ENCODE measurements around the gene FLOT1. TPM values are rescaled to one million over a fixed set of nuclear protein-coding genes. Genes with fewer than 3 reads are reported as not detected.

The FLOT1 gene
- total and polyA plus RNA-seq, 9 of the 15 experiments (the other 6 are each of a cell fraction or from before 2014, with no cell fraction given): 11.7 to 149 (median 118) TPM

DNA sequence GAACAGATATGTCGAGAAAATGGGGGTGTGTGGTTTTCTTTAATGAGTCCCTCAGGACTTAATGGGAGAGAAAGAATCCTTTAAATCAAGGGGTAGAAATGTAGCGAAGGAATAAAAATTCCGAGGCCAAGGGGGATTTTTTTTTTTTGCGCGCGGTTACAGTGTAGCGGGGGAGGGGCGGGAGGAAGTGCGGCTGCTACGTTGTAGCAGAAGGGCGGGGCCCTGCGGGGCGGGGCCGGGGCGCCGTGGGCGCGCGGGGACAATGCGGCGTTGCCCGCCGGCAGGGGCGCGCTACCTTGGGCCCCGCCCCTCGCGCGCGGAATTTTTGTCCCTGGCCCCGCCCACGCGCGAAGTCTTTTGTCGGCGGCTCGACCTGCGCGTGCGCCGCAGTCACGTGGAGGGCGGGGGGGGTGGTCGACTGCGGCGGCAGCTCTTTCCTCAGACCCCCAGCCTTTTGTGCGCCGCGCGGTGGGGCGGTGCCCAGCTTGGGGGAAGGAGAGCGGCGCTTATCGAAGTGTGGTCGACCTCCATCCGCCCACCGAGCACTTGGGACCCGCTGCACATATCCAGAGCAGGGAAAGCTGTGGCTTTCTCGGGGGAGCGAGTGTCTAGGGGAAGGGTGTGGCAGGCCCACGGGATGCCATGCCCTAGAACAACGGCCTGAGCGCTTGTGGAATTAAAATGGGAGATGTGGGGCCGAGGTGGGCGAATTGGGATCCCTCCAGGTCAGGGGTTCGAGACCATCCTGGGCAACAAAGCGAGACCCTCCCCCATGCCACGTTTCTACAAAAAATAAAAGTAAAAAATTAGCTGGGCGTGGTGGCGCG, 21.1 kb downstream of the FLOT1 start (continued):
- TF ChIP-seq ZBTB34 (CRISPR knock-in tag; IDR thresholded peaks at IDR 0.05) (no peak), ZNF583 (CRISPR knock-in tag; IDR thresholded peaks at IDR 0.05) (peak; percentile 82), AFF1 (IDR thresholded peaks at IDR 0.05; ENCODE audit: low read depth in 1 of 2, partially characterized antibody in 2 of 2) (peak; percentile 40 to 69), MCM7 (IDR thresholded peaks at IDR 0.05) (no peak), ZC3H8 (IDR thresholded peaks at IDR 0.05) (no peak), E2F3 (CRISPR knock-in tag; IDR thresholded peaks at IDR 0.05) (0 out of 2 replicates have a peak, but pooled peaks have one; percentile 61), E2F5 (CRISPR knock-in tag; IDR thresholded peaks at IDR 0.05) (peak; percentile 68; the same call in 1 of the 2 replicates), MEF2A (IDR thresholded peaks at IDR 0.05; ENCODE audit: control insufficient read depth, low read depth, low read length) (no peak), WHSC1 (IDR thresholded peaks at IDR 0.05; ENCODE audit: low read length) (no peak), TOE1 (IDR thresholded peaks at IDR 0.05; ENCODE audit: borderline replicate concordance) (peak; percentile 71), TOE1 (CRISPR knock-in tag; IDR thresholded peaks at IDR 0.05; ENCODE audit: borderline replicate concordance, low read depth) (peak; percentile 68; the same call in 1 of the 2 replicates), RBM34 (IDR thresholded peaks at IDR 0.05; ENCODE audit: borderline replicate concordance, insufficient read depth, low read length) (no peak), PML (IDR thresholded peaks at IDR 0.05; ENCODE audit: low read length) (peak; percentile 75), NELFE (IDR thresholded peaks at IDR 0.05; ENCODE audit: insufficient read depth, insufficient read length) (no peak), HDAC8 (tag; IDR thresholded peaks at IDR 0.05) (no peak), NONO (IDR thresholded peaks at IDR 0.05; ENCODE audit: low read depth in 2 of 2, low read length in 1 of 2) (peak in 1 of 2 experiments; percentile 67; a peak in 1 of 4 replicates), KLF6 (CRISPR knock-in tag; IDR thresholded peaks at IDR 0.05; ENCODE audit: borderline replicate concordance) (0 out of 2 replicates have a peak, but pooled peaks have one; percentile 48)
- TF ChIP-seq, protein P1, sequence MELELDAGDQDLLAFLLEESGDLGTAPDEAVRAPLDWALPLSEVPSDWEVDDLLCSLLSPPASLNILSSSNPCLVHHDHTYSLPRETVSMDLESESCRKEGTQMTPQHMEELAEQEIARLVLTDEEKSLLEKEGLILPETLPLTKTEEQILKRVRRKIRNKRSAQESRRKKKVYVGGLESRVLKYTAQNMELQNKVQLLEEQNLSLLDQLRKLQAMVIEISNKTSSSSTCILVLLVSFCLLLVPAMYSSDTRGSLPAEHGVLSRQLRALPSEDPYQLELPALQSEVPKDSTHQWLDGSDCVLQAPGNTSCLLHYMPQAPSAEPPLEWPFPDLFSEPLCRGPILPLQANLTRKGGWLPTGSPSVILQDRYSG (tag; conservative IDR thresholded peaks at IDR 0.05; ENCODE audit: low read depth): no peak
